HT-29 (cell line): ENCODE results near the gene SUN5. TPM values are rescaled to one million over a fixed set of nuclear protein-coding genes. Genes with fewer than 3 reads are reported as not detected.

Source experiments
- DNase-seq: peaks from one replicate; pipeline ENCODE4 v3.0.0-alpha.2; 2015; ENCODE audit warnings: low spot score
- total RNA-seq: library from RNA; depleted of rRNA; stranded (reverse); fragments of >200 nt; shearing (Covaris generic); gene quantifications from 2 replicates; pipeline ENCODE4 v1.2.3, GENCODE V29; 2014

The SUN5 gene
- total RNA-seq, 1 experiment from 2014 or later, result not detected

DNA sequence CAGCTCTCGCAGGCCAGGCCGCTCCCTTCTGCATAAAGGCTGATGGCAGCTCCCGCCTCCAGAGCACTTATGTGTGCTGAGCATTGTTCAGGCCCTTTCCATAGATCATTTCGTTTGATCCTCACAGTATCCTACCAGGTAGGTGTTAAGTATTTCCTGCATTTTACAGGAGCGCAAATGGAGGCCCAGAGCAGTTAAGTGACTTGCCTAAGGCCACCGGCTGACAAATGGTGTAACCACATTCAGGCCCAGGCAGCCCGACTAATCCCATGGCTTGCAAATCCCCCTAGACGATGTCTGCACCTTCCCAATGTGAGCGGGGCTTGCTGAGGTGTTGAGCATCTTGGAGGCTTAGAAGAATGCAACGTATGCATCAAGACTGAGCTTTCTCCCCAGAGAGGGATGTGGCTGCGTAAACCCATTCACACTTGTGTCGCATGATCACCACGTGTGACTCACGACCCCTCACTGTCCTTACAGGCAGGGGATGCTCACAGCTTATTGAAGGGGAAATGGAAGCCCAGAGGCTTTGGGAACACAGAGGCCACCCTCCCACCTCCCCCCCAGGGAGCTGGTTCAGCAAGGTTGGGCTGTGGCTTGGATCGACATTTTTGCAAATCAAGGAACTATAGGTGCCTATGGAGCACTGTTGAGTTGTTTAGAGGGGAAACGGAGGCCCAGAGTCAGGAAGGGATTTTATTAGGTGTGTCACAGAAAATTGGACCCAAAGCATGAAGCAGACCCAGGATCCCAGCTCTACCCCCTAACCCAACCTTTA is 10.3 kb upstream of the SUN5 start:
- no peak for DNase-seq

DNA sequence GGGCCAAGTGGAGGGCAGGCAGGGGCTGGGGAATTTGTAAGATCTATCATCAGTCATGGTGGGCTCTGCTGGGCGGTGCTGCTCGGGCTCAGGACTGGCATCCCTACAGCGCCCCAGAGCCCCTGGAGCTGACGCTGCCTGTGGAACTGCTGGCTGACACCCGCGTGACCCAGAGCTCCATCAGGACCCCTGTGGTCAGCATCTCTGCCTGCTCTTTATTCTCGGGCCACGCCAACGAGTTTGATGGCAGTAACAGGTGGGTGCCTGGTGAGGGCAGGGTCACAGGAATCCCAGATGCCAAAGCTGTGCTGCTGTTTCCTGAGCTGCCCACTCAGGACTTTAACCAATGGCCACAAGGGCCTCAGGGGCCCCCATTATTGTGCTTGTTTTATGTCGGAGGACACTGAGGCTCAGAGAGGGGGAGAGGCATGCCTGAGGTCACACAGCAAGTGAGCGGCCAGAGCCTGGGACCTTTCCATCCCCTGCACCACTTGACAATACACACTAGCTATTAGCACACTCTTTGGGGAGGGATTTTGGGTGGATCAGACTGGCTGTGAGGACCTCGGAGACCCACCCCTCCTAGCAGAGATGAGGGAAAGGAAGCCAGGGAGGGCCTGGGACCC is 9.6 kb upstream of the SUN5 start:
- DNase-seq, result no peak

DNA sequence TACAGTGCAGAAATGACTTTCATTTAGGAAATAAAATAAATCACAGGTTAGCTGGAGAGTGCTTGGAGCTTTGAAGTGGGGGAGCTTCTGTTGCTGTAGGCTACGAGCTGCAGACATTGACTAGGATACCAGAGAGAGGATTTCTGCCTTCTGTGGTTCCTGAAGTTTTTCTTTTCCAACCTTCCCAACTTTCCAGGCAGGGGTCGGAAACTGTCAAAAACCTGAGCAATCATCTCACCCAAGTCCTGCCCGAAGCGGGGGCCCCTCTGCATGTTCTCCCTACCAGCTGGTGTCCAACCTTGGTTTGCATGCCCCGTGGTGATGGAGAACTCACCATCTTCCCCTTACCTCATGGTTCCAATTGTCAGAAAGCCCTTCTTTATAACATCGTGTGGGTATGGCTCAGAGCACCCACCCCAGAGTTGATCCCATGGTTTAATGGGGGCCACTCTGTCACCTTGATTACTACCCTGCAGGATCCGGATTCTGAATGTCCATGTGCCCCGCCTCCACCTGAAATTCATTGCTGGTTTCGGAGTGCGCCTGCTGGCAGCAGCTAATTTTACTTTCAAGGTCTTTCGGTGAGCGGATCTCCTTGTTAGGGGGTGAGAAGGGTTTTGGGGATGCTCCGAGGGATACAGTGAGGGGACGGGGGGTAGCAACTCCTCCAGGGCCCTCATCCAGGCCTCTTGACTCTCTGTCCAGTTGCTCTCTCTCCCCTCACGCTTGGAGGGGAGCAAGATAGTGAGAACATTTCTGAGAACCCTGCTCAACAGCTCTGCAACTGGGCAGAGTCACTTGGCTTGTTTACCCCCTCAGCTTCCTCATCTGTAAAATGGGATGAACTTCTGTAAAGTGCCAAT is 8.3 kb upstream of the SUN5 start:
- DNase-seq, result no peak

DNA sequence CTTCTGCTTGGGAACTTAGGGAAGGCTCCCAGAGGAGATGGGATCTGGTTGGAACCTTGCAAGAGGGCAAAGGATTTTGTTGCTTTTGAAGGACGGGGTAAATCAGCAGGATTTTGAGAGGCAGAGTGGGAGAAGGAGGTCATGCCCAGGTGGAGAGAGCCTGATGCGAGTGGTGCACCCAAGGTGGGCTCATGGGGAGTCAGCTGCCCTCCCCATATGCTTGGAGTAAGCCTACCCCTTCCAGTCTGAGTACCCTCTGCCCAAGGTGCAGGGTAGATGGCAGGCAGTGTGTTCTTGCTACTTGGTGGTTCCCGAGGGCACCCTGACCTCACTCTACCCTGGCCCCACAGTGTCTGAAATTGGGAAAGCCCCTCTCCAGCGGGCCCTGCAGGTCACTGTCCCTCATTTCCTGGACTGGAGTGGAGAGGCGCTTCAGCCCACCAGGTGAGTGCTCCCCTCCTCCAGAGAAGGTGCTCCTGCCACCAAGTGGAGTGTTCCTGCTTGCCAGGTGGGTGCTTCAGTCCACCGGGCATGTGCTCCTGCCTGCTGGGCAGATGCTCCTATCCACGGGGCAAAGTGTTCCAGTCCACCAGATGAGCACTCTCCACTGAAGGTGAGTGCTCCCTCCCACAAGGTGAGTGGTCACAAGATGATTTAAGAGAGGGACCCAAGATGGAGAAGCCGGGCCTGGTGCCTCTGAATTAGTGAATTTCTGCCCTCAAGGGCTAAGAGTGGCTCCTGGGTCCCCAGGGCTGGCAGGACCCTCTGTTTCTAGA is 6.6 kb upstream of the SUN5 start:
- no peak for DNase-seq

DNA sequence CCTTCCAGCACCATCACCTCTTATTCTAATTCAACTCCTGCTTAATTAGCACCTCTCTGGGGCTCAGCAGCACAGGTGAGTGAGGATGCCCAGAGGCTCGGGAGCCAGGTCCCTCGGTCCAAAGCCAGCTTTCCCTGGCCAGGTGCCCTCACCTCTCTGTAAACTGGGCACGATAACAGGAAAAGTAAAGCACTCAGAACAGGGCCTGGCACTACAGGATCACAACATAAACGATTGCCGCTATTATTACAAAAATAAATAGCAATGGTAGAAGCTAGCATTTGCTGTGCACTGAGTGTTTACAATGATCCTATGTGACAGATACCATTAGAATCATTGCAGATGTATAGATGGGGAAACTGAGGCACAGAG is 5.9 kb upstream of the SUN5 start:
- no peak for DNase-seq

DNA sequence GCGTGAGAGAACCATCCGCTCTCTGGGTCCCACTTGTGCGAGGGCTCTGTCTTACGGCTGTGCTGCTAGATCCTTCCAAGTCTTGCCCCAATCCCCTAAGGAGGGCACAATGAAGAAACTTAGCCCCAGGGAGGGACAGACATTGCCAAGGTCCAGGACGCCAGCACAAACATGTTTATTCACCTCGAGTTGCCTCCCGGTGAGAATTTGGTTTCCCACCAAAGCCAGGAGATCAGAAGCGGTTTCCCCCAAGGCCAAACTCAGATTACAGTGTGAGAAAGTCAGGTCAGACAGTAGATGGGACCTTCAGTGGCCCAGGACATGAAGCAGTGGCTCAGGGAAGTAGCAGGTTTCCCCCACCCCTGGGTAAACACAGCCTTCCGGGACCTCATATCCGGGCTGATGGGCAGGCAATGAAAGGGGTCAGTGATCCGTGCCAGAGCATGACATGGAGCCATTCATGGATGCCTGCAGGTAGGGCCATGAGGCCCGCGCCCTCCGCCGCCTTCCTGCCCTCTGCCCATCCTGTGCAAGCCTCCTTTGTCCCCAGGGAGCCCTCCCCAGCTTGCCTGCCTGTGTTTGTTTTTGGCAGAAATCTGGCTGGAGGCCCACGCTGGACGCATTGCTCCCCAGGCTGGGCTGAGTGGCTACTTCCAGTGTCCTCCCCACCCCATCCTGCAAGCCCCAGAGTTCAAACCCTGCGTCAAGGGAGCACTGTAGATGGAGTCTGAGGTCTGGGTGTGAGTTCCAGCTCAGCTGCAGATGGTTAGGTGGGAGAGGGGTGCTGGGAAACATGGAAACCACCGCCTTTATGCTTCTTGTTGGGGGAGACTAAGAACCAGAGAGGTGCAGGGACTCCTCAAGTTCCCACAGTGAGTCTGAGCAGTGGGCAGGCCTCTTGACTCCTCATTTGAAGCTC is 5.2 kb upstream of the SUN5 start:
- DNase-seq, result no peak

DNA sequence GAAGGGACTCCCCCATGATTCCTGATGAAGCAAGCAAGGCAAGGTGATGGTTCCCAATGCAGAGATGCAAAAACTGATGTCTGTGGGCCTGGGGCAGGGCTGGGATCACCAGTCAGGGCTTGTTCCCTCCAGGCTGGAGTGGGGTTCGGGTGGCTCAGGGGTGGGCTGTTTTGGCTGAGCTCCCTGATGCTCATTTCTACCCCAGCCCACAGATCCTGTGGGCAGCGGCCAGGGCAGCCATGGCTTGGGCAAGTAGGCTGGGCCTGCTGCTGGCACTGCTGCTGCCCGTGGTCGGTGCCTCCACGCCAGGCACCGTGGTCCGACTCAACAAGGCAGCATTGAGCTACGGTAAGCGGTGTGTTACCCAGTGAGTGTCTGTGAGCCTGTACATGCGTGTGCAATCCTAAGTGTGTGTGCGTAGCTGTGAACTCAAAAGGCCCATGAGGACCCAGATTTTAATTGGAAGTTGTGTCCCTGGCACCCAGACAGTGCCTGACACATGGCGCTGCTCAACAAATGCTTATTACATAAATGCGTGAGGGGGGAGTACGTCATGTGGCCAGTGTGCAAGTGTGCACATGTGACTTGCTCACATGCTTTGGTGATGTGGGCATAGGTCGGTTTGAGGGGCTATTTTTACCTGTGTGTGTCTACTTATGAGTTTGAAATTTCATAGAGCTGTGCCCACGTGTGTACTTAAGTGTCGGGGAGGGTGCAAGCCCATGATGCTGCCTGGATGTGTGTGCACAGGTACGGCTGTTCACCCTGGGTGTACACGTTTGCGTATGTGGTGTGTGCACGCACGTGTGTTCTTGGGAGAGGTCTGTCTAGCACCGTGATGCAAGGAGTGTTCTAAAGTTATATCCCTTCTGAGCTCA is 4.3 kb upstream of the SUN5 start:
- DNase-seq, result no peak

DNA sequence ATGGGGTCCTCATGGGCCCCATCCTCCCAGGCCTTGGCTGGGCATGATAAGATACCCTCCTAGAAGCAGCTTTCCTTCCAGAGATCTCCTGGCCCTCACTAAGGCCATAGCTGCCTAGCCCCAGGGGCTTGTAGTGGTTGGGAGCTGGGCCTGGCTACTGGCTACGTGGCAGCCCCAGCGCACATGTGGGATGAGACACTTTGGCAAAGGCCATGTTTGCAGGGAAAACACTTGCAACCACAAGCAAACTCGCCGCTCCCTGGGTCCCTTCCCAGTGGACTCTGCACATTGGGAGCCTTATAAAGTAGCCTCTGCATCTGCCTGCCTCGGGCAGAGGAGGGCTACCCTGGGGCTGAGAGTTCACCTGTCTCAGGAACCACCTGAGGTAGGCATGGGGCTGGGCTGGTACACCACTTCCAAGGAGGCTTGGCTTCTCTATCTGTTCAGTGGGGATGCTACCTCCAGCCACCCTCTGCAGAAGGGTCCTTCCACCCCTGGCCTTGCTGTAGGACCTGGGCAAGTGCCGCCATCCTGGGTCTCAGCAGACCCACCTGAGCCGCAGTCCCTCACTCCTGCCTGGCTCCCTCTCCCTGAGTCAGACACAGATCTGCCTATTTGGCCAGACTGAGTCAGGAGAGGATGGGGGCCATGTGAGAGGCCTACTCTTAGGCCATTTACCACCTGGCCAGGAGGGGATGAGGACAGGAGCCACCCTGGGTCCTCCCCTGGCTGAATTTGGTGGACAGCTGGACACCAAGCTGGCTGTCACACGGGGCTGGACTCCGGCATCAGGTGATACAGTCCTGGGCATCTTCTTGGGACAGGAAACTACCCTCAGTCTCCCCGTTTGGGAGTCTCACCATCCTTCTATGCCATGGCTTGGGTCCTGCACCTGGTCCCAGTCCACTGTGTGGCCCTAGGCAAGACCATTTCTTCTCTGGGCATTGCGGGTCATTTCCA is 3.4 kb upstream of the SUN5 start, which contains the start of gene BPIFB2:
Gene BPIFB2 (plus strand): TSS at position 329 of the 960 bp plus-strand sequence. CDS start 871 bp downstream, outside the sequence.
- no peak for DNase-seq

DNA sequence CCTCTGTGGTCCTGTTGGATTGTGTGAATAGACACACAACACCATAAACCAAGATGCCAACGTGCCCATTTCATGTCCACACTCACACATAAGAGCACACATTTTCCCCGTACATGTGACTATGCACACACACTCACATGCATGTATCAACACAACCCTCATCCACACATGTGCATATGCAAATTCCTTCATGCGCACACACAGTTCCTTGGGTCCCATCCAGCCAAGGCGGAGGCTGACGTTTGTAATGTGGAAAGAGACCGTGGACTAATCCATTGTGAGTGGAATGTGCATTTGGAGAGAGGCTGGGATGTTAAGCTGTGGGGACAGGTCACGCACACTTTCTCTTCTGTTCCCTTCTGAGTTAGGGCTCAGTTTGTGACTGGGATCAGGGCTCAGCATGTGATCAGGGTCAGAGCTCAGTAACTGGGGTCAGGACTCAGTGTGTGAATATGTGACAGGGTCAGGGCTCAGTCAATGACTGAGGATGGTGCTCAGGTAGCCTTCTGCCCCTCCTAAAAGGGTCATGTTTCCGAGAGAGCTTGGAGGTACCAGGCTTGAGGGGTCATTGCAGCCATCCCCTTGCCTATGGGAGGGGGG is 2.6 kb upstream of the SUN5 start:
- DNase-seq, result no peak

DNA sequence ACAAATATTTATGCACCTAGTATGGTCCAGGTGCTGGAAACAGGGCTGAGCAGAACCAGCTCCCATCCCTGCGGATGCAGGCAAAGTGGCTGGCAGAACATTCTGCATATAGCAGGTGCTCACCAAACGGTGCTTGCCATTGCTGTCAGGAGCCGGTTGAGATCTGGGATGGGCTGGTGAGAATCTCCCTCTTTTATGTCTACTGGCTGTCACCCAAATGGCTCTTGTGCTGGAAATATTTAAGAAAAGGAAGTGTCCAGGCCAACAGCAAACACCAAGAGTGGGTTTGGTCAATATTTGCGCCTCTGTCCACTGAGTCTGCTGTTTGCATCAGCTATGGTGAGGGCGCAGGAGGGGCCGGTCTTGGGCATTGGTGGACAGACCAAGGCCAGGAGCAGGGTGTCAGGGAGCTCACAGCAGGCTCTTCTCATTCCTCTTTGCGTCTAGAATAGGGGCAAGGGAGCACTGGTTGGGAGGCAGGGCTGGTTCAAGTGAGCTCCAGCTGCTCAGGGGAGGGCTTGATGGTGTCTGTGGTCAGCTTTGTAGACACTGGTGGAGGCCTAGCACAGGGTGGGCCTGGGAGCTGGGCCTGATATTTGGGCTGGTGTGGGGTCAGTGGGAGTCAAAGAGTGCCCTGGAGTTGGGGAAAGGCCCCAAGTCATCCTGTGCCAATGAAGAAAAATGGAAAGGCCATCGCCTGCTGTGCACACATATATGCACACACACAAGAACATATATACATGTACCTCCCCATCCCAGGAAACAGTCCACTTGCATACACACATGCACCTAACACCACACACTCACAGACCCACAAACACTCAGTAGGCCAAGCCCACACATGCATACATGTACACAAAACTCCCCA is 1.9 kb upstream of the SUN5 start:
- DNase-seq, result no peak

DNA sequence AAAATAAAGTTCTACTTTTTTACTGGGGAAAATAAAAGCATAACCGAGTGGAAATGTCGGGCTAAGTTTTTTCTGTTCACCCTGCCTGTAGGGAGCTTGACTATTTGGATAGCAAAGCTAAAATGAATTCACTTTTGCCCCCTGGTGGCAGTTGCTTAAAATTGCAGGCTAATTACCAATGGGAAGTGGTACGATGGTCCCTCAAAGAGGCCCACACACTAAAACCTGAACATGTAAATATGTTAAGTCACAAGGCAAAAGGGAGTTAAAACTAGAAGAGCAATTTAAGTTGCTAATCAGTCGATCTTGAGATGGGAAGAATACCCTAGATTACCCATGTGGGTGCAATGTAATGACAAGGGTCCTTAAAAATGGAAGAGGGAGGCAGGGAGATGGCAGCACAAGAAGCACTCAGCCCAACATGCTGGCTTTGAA is 916 bp upstream of the SUN5 start:
- DNase-seq, result peak; percentile 56

DNA sequence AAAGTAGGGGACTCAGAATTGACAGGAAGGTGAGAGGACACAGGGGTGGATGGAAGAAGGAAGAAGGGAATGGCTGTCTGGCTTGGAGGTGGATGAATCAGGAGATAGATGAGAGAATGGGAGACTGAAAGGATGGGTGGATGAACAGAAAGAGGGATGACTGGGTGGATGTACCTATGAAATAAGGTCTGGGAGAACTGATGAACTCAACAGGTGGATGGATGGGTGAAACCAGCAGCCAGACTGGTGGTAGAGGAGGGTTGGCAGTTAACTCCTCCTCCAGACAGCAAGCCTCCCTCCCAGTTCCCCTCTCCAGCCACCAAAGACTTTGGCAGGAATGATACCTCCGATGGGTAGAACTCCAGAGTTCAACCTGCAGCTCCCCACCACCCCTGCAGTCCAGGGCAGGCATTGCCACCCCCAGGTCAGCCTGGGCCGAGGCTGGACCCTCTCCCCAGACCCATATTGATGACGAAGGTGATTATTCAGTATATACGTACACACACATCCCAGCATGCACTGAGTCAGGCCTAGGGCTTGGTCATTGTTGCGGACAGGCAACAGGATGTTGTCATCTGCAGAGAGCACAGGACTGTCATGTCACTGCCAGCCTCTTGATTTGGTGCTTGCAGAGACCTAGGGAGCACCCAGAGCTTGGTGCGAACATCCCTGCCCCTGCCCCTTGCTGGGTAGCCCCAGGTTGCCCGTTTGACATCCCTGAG is 2.0 kb downstream of the SUN5 start:
- DNase-seq, result no peak

DNA sequence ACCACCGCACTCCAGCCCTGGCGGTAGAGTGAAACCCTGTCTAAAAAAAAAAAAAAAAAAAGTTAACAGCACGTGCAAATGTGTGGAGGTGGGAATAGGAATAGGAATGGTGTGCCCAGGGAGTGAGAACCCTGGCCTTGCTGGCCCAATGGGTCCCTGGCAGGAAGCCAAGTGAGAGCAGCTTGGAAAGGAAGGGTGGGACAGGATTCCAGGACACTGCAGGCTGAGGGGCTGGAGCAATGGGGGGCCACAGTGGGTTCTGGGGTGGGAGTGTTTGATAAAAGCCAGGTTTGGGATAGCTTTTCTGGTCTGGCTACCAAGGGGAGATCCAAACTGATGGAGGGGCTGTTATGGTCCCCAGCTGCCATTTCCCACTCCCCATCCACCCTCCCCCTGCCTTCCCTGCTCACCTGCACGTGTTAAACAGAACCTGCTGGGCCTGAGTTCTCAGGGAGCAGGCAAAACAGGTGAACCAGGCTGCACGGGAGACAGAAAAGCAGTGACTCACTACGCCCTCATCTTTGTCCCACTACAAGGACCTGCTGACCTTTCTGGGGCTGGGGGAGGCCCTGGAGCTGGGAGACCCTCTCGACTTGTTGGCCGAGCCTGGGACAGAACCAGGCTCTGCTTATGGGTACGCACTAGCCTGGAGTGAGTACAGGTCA is 3.3 kb downstream of the SUN5 start:
- no peak for DNase-seq

DNA sequence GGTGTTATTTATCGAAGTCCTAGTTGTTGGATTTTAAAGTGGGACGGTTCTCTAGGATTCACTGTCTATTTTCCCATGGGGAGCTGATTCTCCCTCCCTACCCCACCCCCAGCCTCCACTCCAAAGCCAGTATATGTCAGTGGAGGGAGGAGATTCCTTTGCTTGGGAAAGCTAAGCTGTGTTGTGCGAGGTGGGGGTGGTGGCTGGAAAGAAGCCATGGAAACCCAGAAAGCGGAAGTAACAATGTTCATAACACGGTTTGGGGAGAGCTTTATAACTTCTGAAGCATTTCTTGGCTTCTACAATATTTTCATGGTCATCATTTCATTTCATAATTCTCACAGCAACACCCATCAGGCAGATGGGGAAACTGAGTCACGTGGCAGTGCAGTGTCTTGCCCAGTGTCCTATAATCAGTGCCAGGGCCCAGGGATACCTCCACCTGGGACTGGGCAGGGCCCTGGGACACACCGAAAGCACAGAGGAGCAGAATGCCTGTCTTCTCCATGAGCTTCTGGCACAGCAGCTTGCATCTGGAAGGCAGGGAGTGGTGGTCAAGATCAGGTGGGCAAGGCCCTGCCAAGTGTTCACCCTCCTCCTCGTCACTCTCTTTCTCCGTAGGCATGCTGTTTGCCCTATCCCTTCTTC is 4.5 kb downstream of the SUN5 start:
- no peak for DNase-seq

DNA sequence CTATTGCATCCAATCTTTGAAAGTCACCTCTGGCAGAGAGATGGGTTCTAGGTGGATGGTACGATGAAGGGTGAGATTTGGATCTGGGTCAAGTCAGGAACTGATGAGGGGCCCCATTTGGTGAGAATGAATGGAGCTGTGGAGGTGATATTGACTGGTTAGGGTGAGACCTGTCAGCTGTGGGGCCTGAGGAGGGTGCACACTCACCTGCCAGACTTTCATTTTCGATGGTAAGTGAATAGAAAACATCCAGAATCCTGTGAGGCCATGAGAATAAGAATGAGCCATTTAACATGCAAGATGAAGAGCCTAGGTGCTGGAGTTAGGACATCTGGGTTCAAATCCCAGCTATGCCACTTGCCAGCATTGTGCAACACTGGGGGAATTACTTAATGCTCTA is 6.8 kb downstream of the SUN5 start:
- DNase-seq, result no peak
